Measurements from ENCODE around the gene TLR9. TPM values are rescaled to one million over a fixed set of nuclear protein-coding genes. Genes with fewer than 3 reads are reported as not detected.

Gene TLR9
- polyA plus RNA-seq, 1 of the 3 experiments (the other 2 are of a cell fraction) = 0.12 TPM

DNA sequence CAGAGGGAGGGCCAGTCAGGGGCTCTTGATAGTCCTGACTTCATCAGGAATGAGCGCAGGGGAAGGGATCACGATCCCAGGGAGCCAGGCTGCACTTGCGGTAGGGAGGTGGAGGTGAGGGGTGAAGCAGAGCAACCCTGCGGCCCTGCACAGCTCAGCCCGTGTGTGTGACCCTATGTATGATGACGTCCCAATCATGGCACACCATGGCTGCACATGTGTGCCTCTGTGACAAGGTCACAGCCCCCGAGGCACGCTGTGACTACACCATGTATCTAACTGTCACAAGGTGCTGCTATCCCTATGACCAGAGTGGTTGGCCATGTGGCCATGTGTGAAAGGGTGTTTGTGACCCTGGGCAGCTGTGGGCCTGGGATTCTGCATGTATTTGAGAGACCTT, 40.8 kb downstream of the TLR9 start:
- H3K9me2 ChIP-seq = no peaks in the 10 kb centered on the region
- no peaks in the 10 kb centered on the region for H4K20me1 ChIP-seq (ENCODE audit: insufficient read depth)
- no peak for DNase-seq
- WGBS (ENCODE audit: low lambda C conversion rate) = 71% methylated on average over 6 of the region's 8 CpGs
- no peak overlapping the region for H3K27ac ChIP-seq (ENCODE audit: low read depth in 2 of 2, low read length in 1 of 2)
- H3K79me2 ChIP-seq (ENCODE audit: insufficient read depth) = no peaks in the 10 kb centered on the region
- H3K9ac ChIP-seq = no peak overlapping the region
- H3F3A ChIP-seq (replicated peaks; ENCODE audit: insufficient read depth) = no peaks in the 10 kb centered on the region
- no peaks in the 10 kb centered on the region for H3K27me3 ChIP-seq (ENCODE audit: insufficient read depth)
- no peaks in the 10 kb centered on the region for H3K36me3 ChIP-seq (replicated peaks in 1 of 2; ENCODE audit: control insufficient read depth in 1 of 2, insufficient read depth in 2 of 2, low read length in 1 of 2)
- H3K4me1 ChIP-seq (ENCODE audit: control insufficient read depth in 1 of 2, insufficient read depth in 2 of 2, low read depth in 1 of 2, low read length in 1 of 2) = peaks cover 0 to 3% of the 10 kb centered on the region in 2 experiments; a peak in 2 of 4 replicates
- TF ChIP-seq YY1 (IDR thresholded peaks at IDR 0.05; ENCODE audit: low read depth) = no peak
- TF ChIP-seq MEF2A (IDR thresholded peaks at IDR 0.05; ENCODE audit: borderline replicate concordance, low read depth) = no peak
- no peak for TF ChIP-seq RXRA (IDR thresholded peaks at IDR 0.05; ENCODE audit: borderline replicate concordance, low read depth)
- TF ChIP-seq RAD21 (IDR thresholded peaks at IDR 0.05; ENCODE audit: low read length) = no peak
- TF ChIP-seq GABPA (IDR thresholded peaks at IDR 0.05; ENCODE audit: low read depth) = no peak
- no peak for TF ChIP-seq NFIC (IDR thresholded peaks at IDR 0.05; ENCODE audit: borderline replicate concordance)
- no peak for TF ChIP-seq IRF3 (IDR thresholded peaks at IDR 0.05; ENCODE audit: low read depth, low read length)
- no peak for TF ChIP-seq CHD2 (IDR thresholded peaks at IDR 0.05; ENCODE audit: low read length, partially characterized antibody)
- TF ChIP-seq FOXM1 (IDR thresholded peaks at IDR 0.05; ENCODE audit: low read depth) = no peak
- no peak for TF ChIP-seq USF2 (IDR thresholded peaks at IDR 0.05; ENCODE audit: borderline replicate concordance, low read depth, low read length)
- TF ChIP-seq, protein P1, sequence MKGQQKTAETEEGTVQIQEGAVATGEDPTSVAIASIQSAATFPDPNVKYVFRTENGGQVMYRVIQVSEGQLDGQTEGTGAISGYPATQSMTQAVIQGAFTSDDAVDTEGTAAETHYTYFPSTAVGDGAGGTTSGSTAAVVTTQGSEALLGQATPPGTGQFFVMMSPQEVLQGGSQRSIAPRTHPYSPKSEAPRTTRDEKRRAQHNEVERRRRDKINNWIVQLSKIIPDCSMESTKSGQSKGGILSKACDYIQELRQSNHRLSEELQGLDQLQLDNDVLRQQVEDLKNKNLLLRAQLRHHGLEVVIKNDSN (IDR thresholded peaks at IDR 0.05; ENCODE audit: borderline replicate concordance, low read depth) = no peak
- no peak for TF ChIP-seq SIN3A (IDR thresholded peaks at IDR 0.05; ENCODE audit: borderline replicate concordance, low read depth, low read length)
- no peak for TF ChIP-seq MAX (IDR thresholded peaks at IDR 0.05; ENCODE audit: low read depth)
- TF ChIP-seq TEAD4 (IDR thresholded peaks at IDR 0.05; ENCODE audit: borderline replicate concordance, insufficient read depth) = no peak
- TF ChIP-seq, protein P2, sequence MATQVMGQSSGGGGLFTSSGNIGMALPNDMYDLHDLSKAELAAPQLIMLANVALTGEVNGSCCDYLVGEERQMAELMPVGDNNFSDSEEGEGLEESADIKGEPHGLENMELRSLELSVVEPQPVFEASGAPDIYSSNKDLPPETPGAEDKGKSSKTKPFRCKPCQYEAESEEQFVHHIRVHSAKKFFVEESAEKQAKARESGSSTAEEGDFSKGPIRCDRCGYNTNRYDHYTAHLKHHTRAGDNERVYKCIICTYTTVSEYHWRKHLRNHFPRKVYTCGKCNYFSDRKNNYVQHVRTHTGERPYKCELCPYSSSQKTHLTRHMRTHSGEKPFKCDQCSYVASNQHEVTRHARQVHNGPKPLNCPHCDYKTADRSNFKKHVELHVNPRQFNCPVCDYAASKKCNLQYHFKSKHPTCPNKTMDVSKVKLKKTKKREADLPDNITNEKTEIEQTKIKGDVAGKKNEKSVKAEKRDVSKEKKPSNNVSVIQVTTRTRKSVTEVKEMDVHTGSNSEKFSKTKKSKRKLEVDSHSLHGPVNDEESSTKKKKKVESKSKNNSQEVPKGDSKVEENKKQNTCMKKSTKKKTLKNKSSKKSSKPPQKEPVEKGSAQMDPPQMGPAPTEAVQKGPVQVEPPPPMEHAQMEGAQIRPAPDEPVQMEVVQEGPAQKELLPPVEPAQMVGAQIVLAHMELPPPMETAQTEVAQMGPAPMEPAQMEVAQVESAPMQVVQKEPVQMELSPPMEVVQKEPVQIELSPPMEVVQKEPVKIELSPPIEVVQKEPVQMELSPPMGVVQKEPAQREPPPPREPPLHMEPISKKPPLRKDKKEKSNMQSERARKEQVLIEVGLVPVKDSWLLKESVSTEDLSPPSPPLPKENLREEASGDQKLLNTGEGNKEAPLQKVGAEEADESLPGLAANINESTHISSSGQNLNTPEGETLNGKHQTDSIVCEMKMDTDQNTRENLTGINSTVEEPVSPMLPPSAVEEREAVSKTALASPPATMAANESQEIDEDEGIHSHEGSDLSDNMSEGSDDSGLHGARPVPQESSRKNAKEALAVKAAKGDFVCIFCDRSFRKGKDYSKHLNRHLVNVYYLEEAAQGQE (IDR thresholded peaks at IDR 0.05; ENCODE audit: low read depth, low read length) = no peak
- TF ChIP-seq FOXJ3 (CRISPR knock-in tag; IDR thresholded peaks at IDR 0.05) = no peak
- no peak for TF ChIP-seq TCF12 (IDR thresholded peaks at IDR 0.05)
- no peak for TF ChIP-seq RCOR1 (IDR thresholded peaks at IDR 0.05; ENCODE audit: low read length)
- no peak overlapping the region for H2AFZ ChIP-seq (ENCODE audit: low read depth)
- ChIA-PET POLR2A (no interaction called here), CTCF (interaction anchor here (0.6 to 1.3 kb wide), 4 partner anchors 10 to 42 kb away, joined by 3 to 4 read pairs (median 3); no protein-coding TSS in a partner anchor)
- no peak overlapping the region for H3K4me2 ChIP-seq
- H3K9me3 ChIP-seq = no peaks in the 10 kb centered on the region
- H3K4me3 ChIP-seq (ENCODE audit: low read depth in 2 of 2, low read length in 1 of 2) = no peak overlapping the region
